Measurements from ENCODE around the gene ZNF385A.

ZNF385A gene

DNA sequence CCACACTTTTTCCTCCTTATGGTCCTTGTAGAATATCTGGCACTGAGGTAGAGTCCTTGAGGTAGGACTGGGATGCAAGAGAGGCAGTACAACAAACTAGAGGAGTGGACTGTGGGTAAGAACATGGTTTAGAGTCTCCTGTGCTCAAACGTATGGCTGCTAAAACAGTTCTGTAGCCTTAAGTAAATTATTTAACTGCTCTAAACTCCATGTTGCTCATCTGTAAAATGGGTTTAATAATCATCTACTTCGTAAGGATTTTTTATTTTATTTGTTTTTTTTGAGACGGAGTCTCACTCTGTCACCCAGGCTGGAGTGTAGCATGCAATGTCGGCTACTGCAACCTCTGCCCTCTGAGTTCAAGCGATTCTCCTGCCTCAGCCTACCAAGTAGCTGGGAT, 63.2 kb downstream of the ZNF385A start:
- DNase-seq (ENCODE audit: low read depth, low spot score) = no peak
- no peak overlapping the region for H3K4me3 ChIP-seq (ENCODE audit: low read depth, low read length)
- TF ChIP-seq, protein P1, sequence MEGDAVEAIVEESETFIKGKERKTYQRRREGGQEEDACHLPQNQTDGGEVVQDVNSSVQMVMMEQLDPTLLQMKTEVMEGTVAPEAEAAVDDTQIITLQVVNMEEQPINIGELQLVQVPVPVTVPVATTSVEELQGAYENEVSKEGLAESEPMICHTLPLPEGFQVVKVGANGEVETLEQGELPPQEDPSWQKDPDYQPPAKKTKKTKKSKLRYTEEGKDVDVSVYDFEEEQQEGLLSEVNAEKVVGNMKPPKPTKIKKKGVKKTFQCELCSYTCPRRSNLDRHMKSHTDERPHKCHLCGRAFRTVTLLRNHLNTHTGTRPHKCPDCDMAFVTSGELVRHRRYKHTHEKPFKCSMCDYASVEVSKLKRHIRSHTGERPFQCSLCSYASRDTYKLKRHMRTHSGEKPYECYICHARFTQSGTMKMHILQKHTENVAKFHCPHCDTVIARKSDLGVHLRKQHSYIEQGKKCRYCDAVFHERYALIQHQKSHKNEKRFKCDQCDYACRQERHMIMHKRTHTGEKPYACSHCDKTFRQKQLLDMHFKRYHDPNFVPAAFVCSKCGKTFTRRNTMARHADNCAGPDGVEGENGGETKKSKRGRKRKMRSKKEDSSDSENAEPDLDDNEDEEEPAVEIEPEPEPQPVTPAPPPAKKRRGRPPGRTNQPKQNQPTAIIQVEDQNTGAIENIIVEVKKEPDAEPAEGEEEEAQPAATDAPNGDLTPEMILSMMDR (IDR thresholded peaks at IDR 0.05; ENCODE audit: low read depth, low read length) = no peak
- in situ Hi-C loops (cut with HindIII; ENCODE audit: low sequenced_read_pairs) = no loop called here
